Pancreas (tissue), 10 donors: ENCODE results near the gene RTN1. TPM values are rescaled to one million over a fixed set of nuclear protein-coding genes. Genes with fewer than 3 reads are reported as not detected.
"Not testable (repeated sequence)": the region's sequence is repeated elsewhere in the genome, so short reads cannot be mapped to it uniquely, and the experiment has no call there.

Experiments
- ATAC-seq, 4 donors: fragments of 200-7000 bp; cut with Tn5 transposase; one replicate each; pipeline versions ENCODE4 v1.8.0 to v1.9.1; 2020; ENCODE audit warnings: mild to moderate bottlenecking in 4 of 4, moderate library complexity in 4 of 4
- DNase-seq, 6 donors: peaks; one replicate each; pipeline ENCODE4 v3.0.0-alpha.2; 2020
- FAIRE-seq: peaks from 2 replicates; lab custom pipeline; 2012; peaks lifted over from hg19 to GRCh38; lab: Jason Lieb, UNC
- H3K27ac ChIP-seq, 4 donors: fragments of 200-600 bp; sonication (generic); 1 replicate in 3 of 4; 2 replicates in 1 of 4; pipeline versions ENCODE4 v1.5.0 to v1.8.0; 2020
- H3K27me3 ChIP-seq, 4 donors: fragments of 200-600 bp; one replicate each; pipeline ENCODE4 v1.8.0; 2021
- H3K36me3 ChIP-seq, 3 donors: fragments of 200-600 bp; sonication (generic) in 1 of 3; one replicate each; pipeline versions ENCODE4 v1.5.0 to v1.8.0; 2020 to 2021
- H3K4me1 ChIP-seq, 3 donors: fragments of 200-600 bp; one replicate each; pipeline ENCODE4 v1.8.0; 2021
- H3K4me3 ChIP-seq, 4 donors: fragments of 200-600 bp; sonication (generic) in 2 of 4; one replicate each; pipeline versions ENCODE4 v1.5.0 to v1.8.0; 2020 to 2021
- H3K9me3 ChIP-seq, 4 donors: fragments of 200-600 bp; one replicate each; pipeline ENCODE4 v1.8.0; 2021
- CTCF ChIP-seq, 4 donors: fragments of 200-600 bp; sonication (generic) in 3 of 4; IDR thresholded peaks; one replicate each; pipeline versions ENCODE4 v1.5.0 to v1.8.0; 2021; ENCODE audit warnings: antibody characterized with exemption in 4 of 4
- WGBS, 2 donors: extraction: QIAGEN DNeasy Blood & Tissue Kit; methylation state at CpG; one replicate each; pipeline ENCODE4 v1.1.7; 2013; 5-methylcytosine and 5-hydroxymethylcytosine counted together
- intact Hi-C, 3 donors: fragments of 100-400 bp; cut with DNase I; formaldehyde crosslinking; loops; one replicate each; pipeline versions ENCODE4 v1.11.1 to v1.14.2; 2022
- polyA plus RNA-seq, 2 donors: library from polyadenylated mRNA; stranded (reverse); fragments of 200-250 nt; gene quantifications; one replicate each; pipeline ENCODE4 v1.2.3, GENCODE V29; 2013
- total RNA-seq, 6 donors: library from RNA; stranded (reverse); fragmentation: NEBNext Ultra II Directional in 4 of 6; extraction: Animal tissue kit (Norgen Biotek cat#: 25700) in 4 of 6; gene quantifications; one replicate each; pipeline versions ENCODE4 v1.2.1 to v1.2.4, GENCODE V29; 2021 to 2023
- donor health status: healthy with polysubstance abuse.
- donor health status: DM: no; HTN: no; CAD: no; lungs with moderate emphysema.
- donor health status: DM: no; HTN: no; CAD: no.
- donor health status: control.
- donor health status: control.
- donor health status: Bipolar disorder and iron deficiency.
- donor health status: DM: yes; HTN: yes; CAD: no.
- donor health status: DM: no; HTN: no; CAD: no.
- donor health status: DM: no; HTN: no; CAD: no.
- donor health status: DM: yes; HTN: yes; CAD: no.

RTN1 gene
- total and polyA plus RNA-seq, 8 donors = 0.97 to 42.0 (median 5.3) TPM

- intact Hi-C loops = no loop called here
- Histone ChIP-seq H3K4me3 (no peak overlapping the region), H3K36me3 (no peaks in the 10 kb centered on the region), H3K4me1 (no peaks in the 10 kb centered on the region), H3K9me3 (no peaks in the 10 kb centered on the region), H3K27ac (no peak overlapping the region), H3K27me3 (no peaks in the 10 kb centered on the region)
- ATAC-seq (no peak), DNase-seq (no peak), FAIRE-seq (no peak)
- WGBS, 2 donors = 79 to 90% methylated on average over 2 of the region's 2 CpGs
- TF ChIP-seq CTCF (IDR thresholded peaks at IDR 0.05) = no peak
Measured at GRCh38 chr14:59664741-59665140, 205.8 kb downstream of the RTN1 start.

- Histone ChIP-seq H3K27me3 (no peaks in the 10 kb centered on the region), H3K9me3 (no peaks in the 10 kb centered on the region), H3K27ac (no peak overlapping the region), H3K4me1 (no peaks in the 10 kb centered on the region), H3K4me3 (no peak overlapping the region), H3K36me3 (no peaks in the 10 kb centered on the region)
- TF ChIP-seq CTCF (IDR thresholded peaks at IDR 0.05) = no peak
- no peak for FAIRE-seq
- WGBS, 2 donors = 51 to 65% methylated on average over 7 of the region's 7 CpGs
- no peak for ATAC-seq
- DNase-seq = no peak
- intact Hi-C loops = no loop called here
Measured at GRCh38 chr14:59657769-59658168, 212.8 kb downstream of the RTN1 start.

GRCh38 chr14:59656473-59656872, 214.1 kb downstream of the RTN1 start:
- H3K4me3 ChIP-seq = no peak overlapping the region
- FAIRE-seq (no peak), ATAC-seq (no peak), DNase-seq (no peak)
- intact Hi-C loops = no loop called here
- no peaks in the 10 kb centered on the region for H3K36me3 ChIP-seq
- H3K9me3 ChIP-seq = no peaks in the 10 kb centered on the region
- H3K27ac ChIP-seq = no peak overlapping the region
- 66 to 69% methylated on average over 2 of the region's 2 CpGs for WGBS, 2 donors
- no peak for TF ChIP-seq CTCF (IDR thresholded peaks at IDR 0.05)
- H3K27me3 ChIP-seq = no peaks in the 10 kb centered on the region
- no peaks in the 10 kb centered on the region for H3K4me1 ChIP-seq

GRCh38 chr14:59654131-59654530, 216.4 kb downstream of the RTN1 start:
- H3K27ac ChIP-seq, DNase-seq, H3K9me3 ChIP-seq, H3K4me1 ChIP-seq, intact Hi-C loops, H3K36me3 ChIP-seq, H3K27me3 ChIP-seq, ATAC-seq, H3K4me3 ChIP-seq, FAIRE-seq: not testable (repeated sequence)
- 74 to 84% methylated on average over 10 of the region's 10 CpGs for WGBS, 2 donors

- intact Hi-C loops, H3K4me3 ChIP-seq, H3K9me3 ChIP-seq, H3K4me1 ChIP-seq, DNase-seq, H3K27ac ChIP-seq, FAIRE-seq, H3K27me3 ChIP-seq, ATAC-seq, H3K36me3 ChIP-seq: not testable (repeated sequence)
- WGBS, 2 donors = 73 to 92% methylated on average over 1 of the region's 1 CpG
Measured at GRCh38 chr14:59646832-59647231, 223.7 kb downstream of the RTN1 start.

GRCh38 chr14:59638885-59639284, 231.7 kb downstream of the RTN1 start:
- intact Hi-C loops = no loop called here
- WGBS, 2 donors = 56 to 65% methylated on average over 4 of the region's 4 CpGs
- no peak overlapping the region for H3K4me3 ChIP-seq
- H3K9me3 ChIP-seq = no peaks in the 10 kb centered on the region
- FAIRE-seq (no peak), ATAC-seq (no peak), DNase-seq (no peak)
- H3K27ac ChIP-seq = no peak overlapping the region
- no peak for TF ChIP-seq CTCF (IDR thresholded peaks at IDR 0.05)
- H3K36me3 ChIP-seq = no peaks in the 10 kb centered on the region
- no peaks in the 10 kb centered on the region for H3K27me3 ChIP-seq
- H3K4me1 ChIP-seq = no peaks in the 10 kb centered on the region
